Neutrophil (primary cell): ENCODE measurements around the gene HPS1.

Experiments
- H3K27ac ChIP-seq: fragments of 200-600 bp; sonication (generic); 2 replicates; pipeline ENCODE4 v1.5.1; 2016; ENCODE audit warnings: mild to moderate bottlenecking, moderate library complexity
- H3K27me3 ChIP-seq: fragments of 200-600 bp; sonication (generic); 2 replicates; pipeline ENCODE4 v1.6.0; 2016; ENCODE audit warnings: mild to moderate bottlenecking
- H3K36me3 ChIP-seq: fragments of 200-600 bp; sonication (generic); 2 replicates; pipeline ENCODE4 v1.5.1; 2017
- H3K4me1 ChIP-seq, 2 experiments: fragments of 200-600 bp in 1 of 2; sonication (generic) in 1 of 2; 1 replicate in 1 of 2; 2 replicates in 1 of 2; pipeline versions ENCODE4 v1.5.1 to v1.6.1; 2013 to 2016; ENCODE audit warnings: low read depth in 1 of 2, low read length in 1 of 2, mild to moderate bottlenecking in 1 of 2, moderate library complexity in 1 of 2; ENCODE audit not compliant: control insufficient read depth in 1 of 2, insufficient read depth in 1 of 2
- H3K4me3 ChIP-seq, 2 experiments: fragments of 200-600 bp in 1 of 2; sonication (generic) in 1 of 2; 1 replicate in 1 of 2; 2 replicates in 1 of 2; pipeline ENCODE4 v1.5.1; 2013 to 2016; ENCODE audit warnings: low read depth in 1 of 2, low read length in 1 of 2, mild to moderate bottlenecking in 1 of 2, moderate library complexity in 1 of 2
- H3K9me3 ChIP-seq: fragments of 200-600 bp; sonication (generic); 2 replicates; pipeline ENCODE4 v1.5.1; 2016
- CTCF ChIP-seq: fragments of 200-600 bp; sonication (generic); IDR thresholded peaks from 2 replicates; pipeline ENCODE4 v1.5.1; 2016; ENCODE audit warnings: antibody characterized with exemption

The HPS1 gene

GRCh38 chr10:98446661-98447221 lies at the start of gene HPS1:
Gene HPS1 (minus strand): TSS chr10:98446935. CDS start chr10:98443240, 3,695 bp downstream.
- no peak for TF ChIP-seq CTCF
- Histone ChIP-seq H3K4me3 (peak within 1 kb of the TSS; percentile 75 to 78), H3K27ac (peak within 1 kb of the TSS; percentile 84), H3K27me3 (peaks cover 37% of the 10 kb centered on the region), H3K9me3 (no peaks in the 10 kb centered on the region), H3K4me1 (peaks cover 12 to 14% of the 10 kb centered on the region in 2 experiments), H3K36me3 (peaks cover 39% of the 10 kb centered on the region)

GRCh38 chr10:98492763-98493162 lies 46.0 kb upstream of the HPS1 start:
- H3K27ac ChIP-seq = no peak overlapping the region
- H3K27me3 ChIP-seq = no peaks in the 10 kb centered on the region
- TF ChIP-seq CTCF = no peak
- H3K9me3 ChIP-seq = no peaks in the 10 kb centered on the region
- no peak overlapping the region for H3K4me3 ChIP-seq
- no peaks in the 10 kb centered on the region for H3K4me1 ChIP-seq
- H3K36me3 ChIP-seq = no peaks in the 10 kb centered on the region

GRCh38 chr10:98489561-98490481 lies 43.1 kb upstream of the HPS1 start:
- Histone ChIP-seq H3K27ac (no peak overlapping the region), H3K9me3 (no peaks in the 10 kb centered on the region), H3K4me1 (no peaks in the 10 kb centered on the region), H3K27me3 (no peaks in the 10 kb centered on the region), H3K36me3 (no peaks in the 10 kb centered on the region), H3K4me3 (no peak overlapping the region)
- no peak for TF ChIP-seq CTCF

- no peak for TF ChIP-seq CTCF
- Histone ChIP-seq H3K36me3 (no peaks in the 10 kb centered on the region), H3K27me3 (no peaks in the 10 kb centered on the region), H3K4me3 (no peak overlapping the region), H3K4me1 (no peaks in the 10 kb centered on the region), H3K27ac (no peak overlapping the region), H3K9me3 (no peaks in the 10 kb centered on the region)
These were observed 42.1 kb upstream of the HPS1 start for GRCh38 chr10:98488669-98489430.

GRCh38 chr10:98487649-98488048 lies 40.9 kb upstream of the HPS1 start:
- Histone ChIP-seq H3K27me3 (no peaks in the 10 kb centered on the region), H3K4me3 (no peak overlapping the region), H3K4me1 (no peaks in the 10 kb centered on the region), H3K9me3 (no peaks in the 10 kb centered on the region), H3K36me3 (no peaks in the 10 kb centered on the region), H3K27ac (no peak overlapping the region)
- TF ChIP-seq CTCF = no peak
